OCI-LY3 (cell line): ENCODE results near the gene TAF1B.

Source experiments
- CTCF ChIP-seq: fragments of 200-600, 300-600 bp; sonication (generic); IDR thresholded peaks from 2 replicates; pipeline ENCODE4 v1.5.1; 2014; ENCODE audit warnings: antibody characterized with exemption, low read length, low read depth
- EZH2phosphoT487 ChIP-seq: fragments of 200-600 bp; shearing (Covaris generic); IDR thresholded peaks from 2 replicates; pipeline ENCODE4 v1.6.1; 2018; ENCODE audit warnings: antibody characterized with exemption, mixed run types, low read depth

- TF ChIP-seq EZH2phosphoT487 (no peak), CTCF (no peak)
Observed at GRCh38 chr2:9807555-9808305, 35.5 kb upstream of the TAF1B start.
